ENCODE measurements around the gene TCEA3.

DNA sequence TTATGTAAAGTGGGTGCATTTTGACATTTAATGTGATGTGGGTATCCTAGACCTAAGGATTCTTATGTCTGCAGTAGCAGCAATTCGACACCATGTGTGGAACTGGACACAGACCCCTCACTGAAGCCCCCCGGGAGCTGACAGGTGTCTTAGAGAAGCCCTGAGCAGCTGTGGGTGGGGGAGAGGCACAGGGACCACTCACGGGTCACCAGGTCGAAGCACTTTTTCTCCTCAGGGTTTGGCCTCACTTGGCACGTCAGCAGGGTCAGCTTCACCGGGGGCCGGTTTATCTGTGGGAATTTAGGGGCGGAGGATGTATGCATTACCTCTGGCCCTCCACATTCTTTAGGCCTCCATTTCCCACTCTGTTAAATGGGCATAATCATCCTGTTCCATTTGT is 14.0 kb upstream of the TCEA3 start:
- TF ChIP-seq POLR2AphosphoS5 (IDR thresholded peaks at IDR 0.05; ENCODE audit: low read depth, low read length) (no peak), POLR2A (IDR thresholded peaks at IDR 0.05; ENCODE audit: low read depth, low read length) (no peak)
